PC-3 (cell line): ENCODE measurements around the gene GIGYF2. TPM values are rescaled to one million over a fixed set of nuclear protein-coding genes. Genes with fewer than 3 reads are reported as not detected.

Experiments
- ATAC-seq: fragments of 200-7000 bp; cut with Tn5 transposase; 2 replicates; pipeline ENCODE4 v1.9.1; 2020; ENCODE audit warnings: mild to moderate bottlenecking, moderate library complexity
- BruUV-seq: library from RNA; stranded (reverse); fragments of 400-500 nt; replicated peaks from 2 replicates; lab custom pipeline; 2021; lab: Mats Ljungman, UMichigan
- CTCF ChIA-PET: fragments of 300-600 bp; sonication (Branson Sonifier 250); formaldehyde crosslinking; loops from one replicate; lab custom pipeline; 2022; ENCODE audit warnings: antibody characterized with exemption; lab: Charles Lee
- POLR2A ChIA-PET: fragments of 300-600 bp; sonication (Branson Sonifier 250); formaldehyde crosslinking; loops from one replicate; lab custom pipeline; 2022; ENCODE audit warnings: antibody characterized with exemption; ENCODE audit not compliant: unreplicated experiment; lab: Charles Lee
- DNase-seq: peaks from one replicate; pipeline ENCODE4 v3.0.0-alpha.2; 2015
- H2AFZ ChIP-seq: fragments of 300-600 bp; sonication (generic); 2 replicates; pipeline ENCODE4 v1.6.0; 2016; ENCODE audit warnings: antibody characterized with exemption, low read length
- H3F3A ChIP-seq: fragments of 300-600 bp; sonication (generic); one replicate; pipeline ENCODE4 v1.6.0; 2017; ENCODE audit warnings: antibody characterized with exemption, low read length, control low read depth, mild to moderate bottlenecking; ENCODE audit not compliant: unreplicated experiment
- H3K27ac ChIP-seq: fragments of 300-600 bp; sonication (generic); 2 replicates; pipeline ENCODE4 v1.5.1; 2016; ENCODE audit warnings: mild to moderate bottlenecking, low read length
- H3K27me3 ChIP-seq: fragments of 300-600 bp; sonication (generic); 2 replicates; pipeline ENCODE4 v1.6.1; 2016; ENCODE audit warnings: low read length, mixed read lengths
- H3K36me3 ChIP-seq: fragments of 300-600 bp; sonication (generic); 2 replicates; pipeline ENCODE4 v1.6.1; 2016; ENCODE audit warnings: low read depth, mixed run types, low read length, mixed read lengths
- H3K4me1 ChIP-seq: fragments of 300-600 bp; sonication (generic); 2 replicates; pipeline ENCODE4 v1.5.1; 2016; ENCODE audit warnings: low read length; ENCODE audit not compliant: insufficient read depth
- H3K4me2 ChIP-seq: fragments of 300-600 bp; sonication (generic); 2 replicates; pipeline ENCODE4 v1.6.0; 2016; ENCODE audit warnings: low read length
- H3K4me3 ChIP-seq: fragments of 300-600 bp; sonication (generic); 2 replicates; pipeline ENCODE4 v1.5.1; 2016; ENCODE audit warnings: mild to moderate bottlenecking, low read length, mixed read lengths
- H3K79me2 ChIP-seq: fragments of 300-600 bp; sonication (generic); 2 replicates; pipeline ENCODE4 v1.6.1; 2017; ENCODE audit warnings: low read length, mixed read lengths
- H3K9ac ChIP-seq: fragments of 300-600 bp; sonication (generic); 2 replicates; pipeline ENCODE4 v1.6.0; 2016; ENCODE audit warnings: mild to moderate bottlenecking, low read length
- H3K9me2 ChIP-seq: fragments of 300-600 bp; sonication (generic); replicated peaks from 2 replicates; pipeline ENCODE4 v1.6.1; 2016; ENCODE audit warnings: mixed run types, low read length, mixed read lengths
- H3K9me3 ChIP-seq: fragments of 300-600 bp; sonication (generic); 2 replicates; pipeline ENCODE4 v1.6.1; 2016; ENCODE audit warnings: low read length, mixed read lengths
- H4K20me1 ChIP-seq: fragments of 300-600 bp; sonication (generic); 2 replicates; pipeline ENCODE4 v1.6.1; 2016; ENCODE audit warnings: low read length, mixed read lengths
- EZH2 ChIP-seq: fragments of 300-600 bp; sonication (generic); IDR thresholded peaks from one replicate; pipeline ENCODE4 v1.6.1; 2017; ENCODE audit warnings: antibody characterized with exemption, mild to moderate bottlenecking, low read length; ENCODE audit not compliant: unreplicated experiment
- EZH2phosphoT487 ChIP-seq: fragments of 300-600 bp; sonication (generic); IDR thresholded peaks from 2 replicates; pipeline ENCODE4 v1.6.1; 2018; ENCODE audit warnings: mild to moderate bottlenecking, antibody characterized with exemption, low read length, borderline replicate concordance
- intact Hi-C: fragments of 100-400 bp; cut with micrococcal nuclease; formaldehyde crosslinking; loops from 2 replicates; pipeline ENCODE4 v1.9.0; 2023
- total RNA-seq: library from RNA; depleted of rRNA; stranded (reverse); fragments of >200 nt; gene quantifications from 2 replicates; pipeline ENCODE4 v1.2.3, GENCODE V29; 2014
- TF ChIP-seq, protein P1 (sequence below): fragments of 300-600 bp; sonication (generic); conservative IDR thresholded peaks from 2 replicates; pipeline ENCODE4 v1.5.1; 2017; ENCODE audit warnings: antibody characterized with exemption, low read depth, mild to moderate bottlenecking, low read length

The GIGYF2 gene
- total RNA-seq, 1 experiment from 2014 or later: 41.3 TPM

DNA sequence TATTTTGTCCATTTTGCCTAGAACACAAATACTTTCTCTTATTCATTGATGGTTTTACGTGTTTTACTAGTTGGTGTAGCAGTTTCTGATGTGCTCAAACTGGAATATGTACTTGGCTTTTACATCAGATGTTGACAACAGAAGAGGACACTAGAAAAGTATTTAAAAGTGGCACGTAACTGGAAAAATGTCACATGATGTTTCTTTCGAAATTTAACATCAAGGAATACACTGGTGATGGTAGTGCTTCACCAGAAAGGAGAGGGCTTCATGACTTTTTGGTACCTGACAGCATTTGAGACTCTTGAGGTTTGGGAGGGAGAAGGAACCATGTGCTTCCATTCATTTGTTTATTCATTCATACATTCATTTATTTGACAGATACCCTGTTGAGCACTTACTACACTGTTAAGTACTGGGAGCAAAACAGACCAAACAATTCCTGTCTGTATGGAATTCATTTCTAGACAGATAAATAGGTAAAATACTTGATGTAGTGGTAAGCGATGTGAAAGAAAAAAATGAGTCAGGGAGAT is 1.5 kb downstream of the GIGYF2 start:
- TF ChIP-seq EZH2phosphoT487 (no peak), EZH2 (no peak)
- TF ChIP-seq, protein P1, sequence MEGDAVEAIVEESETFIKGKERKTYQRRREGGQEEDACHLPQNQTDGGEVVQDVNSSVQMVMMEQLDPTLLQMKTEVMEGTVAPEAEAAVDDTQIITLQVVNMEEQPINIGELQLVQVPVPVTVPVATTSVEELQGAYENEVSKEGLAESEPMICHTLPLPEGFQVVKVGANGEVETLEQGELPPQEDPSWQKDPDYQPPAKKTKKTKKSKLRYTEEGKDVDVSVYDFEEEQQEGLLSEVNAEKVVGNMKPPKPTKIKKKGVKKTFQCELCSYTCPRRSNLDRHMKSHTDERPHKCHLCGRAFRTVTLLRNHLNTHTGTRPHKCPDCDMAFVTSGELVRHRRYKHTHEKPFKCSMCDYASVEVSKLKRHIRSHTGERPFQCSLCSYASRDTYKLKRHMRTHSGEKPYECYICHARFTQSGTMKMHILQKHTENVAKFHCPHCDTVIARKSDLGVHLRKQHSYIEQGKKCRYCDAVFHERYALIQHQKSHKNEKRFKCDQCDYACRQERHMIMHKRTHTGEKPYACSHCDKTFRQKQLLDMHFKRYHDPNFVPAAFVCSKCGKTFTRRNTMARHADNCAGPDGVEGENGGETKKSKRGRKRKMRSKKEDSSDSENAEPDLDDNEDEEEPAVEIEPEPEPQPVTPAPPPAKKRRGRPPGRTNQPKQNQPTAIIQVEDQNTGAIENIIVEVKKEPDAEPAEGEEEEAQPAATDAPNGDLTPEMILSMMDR: no peak
- intact Hi-C loops: no loop called here
- DNase-seq (no peak), ATAC-seq (no peak)
- H3K27me3 ChIP-seq: no peaks in the 10 kb centered on the region
- ChIA-PET CTCF (interaction anchor here (0.6 kb wide), 1 partner anchor 99 kb away, joined by 4 read pairs; no protein-coding TSS in a partner anchor), POLR2A (interaction anchor here (0.7 kb wide), 1 partner anchor 65 kb away, joined by 3 read pairs; no protein-coding TSS in a partner anchor)
- H3K4me1 ChIP-seq: peaks cover 29% of the 10 kb centered on the region
- no peak overlapping the region for H2AFZ ChIP-seq
- H3K79me2 ChIP-seq: peaks cover 64% of the 10 kb centered on the region
- H4K20me1 ChIP-seq: peaks cover 22% of the 10 kb centered on the region
- H3K4me2 ChIP-seq: peak overlapping the region; percentile 90
- peak overlapping the region; percentile 99 for H3K9ac ChIP-seq
- no peaks in the 10 kb centered on the region for H3K9me2 ChIP-seq
- peak overlapping the region; percentile 95 for H3K4me3 ChIP-seq
- TSS peak; percentile 58 for BruUV-seq
- no peaks in the 10 kb centered on the region for H3K9me3 ChIP-seq
- H3K36me3 ChIP-seq: 0 out of 2 replicates have a peak, but pooled peaks cover 2% of the 10 kb centered on the region
- peaks cover 5% of the 10 kb centered on the region for H3F3A ChIP-seq
- no peak overlapping the region for H3K27ac ChIP-seq

DNA sequence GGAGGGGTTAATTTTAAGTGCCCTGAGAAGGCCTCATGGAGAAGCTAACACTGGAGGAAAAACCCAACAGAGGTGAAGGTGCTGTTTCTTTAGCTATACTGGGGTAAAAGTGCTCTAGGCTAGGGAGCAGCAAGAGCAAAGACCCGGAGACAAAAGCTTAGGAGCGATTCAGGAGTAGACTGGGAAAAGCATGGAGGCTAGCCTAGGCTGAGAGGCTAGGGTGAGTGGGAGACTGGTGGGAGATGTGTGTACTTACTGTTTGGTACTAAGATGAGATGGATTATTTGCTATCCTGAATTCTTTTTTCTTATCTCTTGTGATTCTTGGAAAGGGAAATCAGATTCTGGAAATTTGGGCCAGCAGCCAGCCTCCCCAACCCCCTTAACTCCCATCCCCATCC is 2.0 kb downstream of the GIGYF2 start:
- Histone ChIP-seq H3K4me1 (peaks cover 29% of the 10 kb centered on the region), H3K36me3 (peaks cover 6% of the 10 kb centered on the region; the same call in 1 of the 2 replicates), H3K9ac (peak overlapping the region; percentile 99; the same call in 1 of the 2 replicates), H3K27me3 (no peaks in the 10 kb centered on the region), H3K4me3 (peak overlapping the region; percentile 95), H3K9me2 (no peaks in the 10 kb centered on the region), H2AFZ (no peak overlapping the region), H4K20me1 (peaks cover 22% of the 10 kb centered on the region), H3K79me2 (peaks cover 69% of the 10 kb centered on the region), H3K27ac (no peak overlapping the region), H3K4me2 (peak overlapping the region; percentile 90), H3K9me3 (no peaks in the 10 kb centered on the region), H3F3A (peaks cover 5% of the 10 kb centered on the region)
- no peak for ATAC-seq
- DNase-seq: peak; percentile 9
- ChIA-PET POLR2A (no interaction called here), CTCF (no interaction called here)
- intact Hi-C loops: no loop called here
- no TSS peak for BruUV-seq
- TF ChIP-seq EZH2phosphoT487: no peak
- no peak for TF ChIP-seq EZH2
- TF ChIP-seq, protein P1: no peak

DNA sequence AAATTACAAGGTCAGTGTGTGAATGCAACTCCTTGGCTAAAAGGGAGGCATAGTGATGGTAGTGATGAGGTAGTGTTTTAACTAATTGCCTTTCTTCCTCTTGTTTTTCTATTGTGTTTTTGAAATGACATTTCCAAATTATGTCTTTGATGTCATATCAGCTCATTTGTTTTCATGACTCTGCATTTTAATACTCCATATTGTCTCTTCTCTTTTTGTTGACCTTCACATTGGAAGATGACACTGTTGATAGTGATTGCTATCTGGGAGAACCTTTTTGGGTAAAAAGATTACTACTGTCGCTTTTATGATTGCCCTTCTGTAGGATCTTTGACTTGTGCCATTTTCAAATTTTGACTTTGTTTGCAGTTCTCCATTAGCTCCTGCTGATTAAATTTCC is 3.0 kb downstream of the GIGYF2 start:
- POLR2A ChIA-PET: interaction anchor here (0.7 kb wide), 1 partner anchor 32 kb away, joined by 3 read pairs; no protein-coding TSS in a partner anchor
- Histone ChIP-seq H3K27ac (no peak overlapping the region), H3K9me3 (no peaks in the 10 kb centered on the region), H3F3A (peaks cover 5% of the 10 kb centered on the region), H3K9ac (no peak overlapping the region), H3K4me1 (peaks cover 29% of the 10 kb centered on the region), H3K4me3 (peak overlapping the region; percentile 95; the same call in 1 of the 2 replicates), H3K4me2 (peak overlapping the region; percentile 90), H2AFZ (no peak overlapping the region), H3K27me3 (no peaks in the 10 kb centered on the region), H3K36me3 (peaks cover 7% of the 10 kb centered on the region), H3K9me2 (no peaks in the 10 kb centered on the region), H4K20me1 (peaks cover 22% of the 10 kb centered on the region), H3K79me2 (peaks cover 77% of the 10 kb centered on the region)
- no peak for ATAC-seq
- CTCF ChIA-PET: no interaction called here
- no peak for DNase-seq
- intact Hi-C loops: no loop called here
- BruUV-seq: no TSS peak
- TF ChIP-seq EZH2 (no peak), EZH2phosphoT487 (no peak)
- TF ChIP-seq, protein P1: no peak
